Stimulated activated CD8-positive, alpha-beta memory T cell treated with anti-CD3 and anti-CD28 coated beads, Interleukin-12 subunit alpha, Interleukin-12 subunit beta, amount 100 ng/mL, for 1 hour (primary cell): ENCODE measurements around the gene QTRT2.

Experiments
- DNase-seq: peaks from one replicate; pipeline ENCODE4 v3.0.0-alpha.2; 2020; ENCODE audit warnings: low read depth

QTRT2 gene

GRCh38 chr3:114078126-114078525 is 21.6 kb downstream of the QTRT2 start:
- DNase-seq = no peak

GRCh38 chr3:114079761-114080160 is 23.2 kb downstream of the QTRT2 start:
- DNase-seq = no peak

GRCh38 chr3:114080201-114080600 is 23.7 kb downstream of the QTRT2 start:
- DNase-seq = no peak

- no peak for DNase-seq
These were observed 24.5 kb downstream of the QTRT2 start for GRCh38 chr3:114081037-114081436.

GRCh38 chr3:114083112-114083511 is 26.6 kb downstream of the QTRT2 start:
- DNase-seq = no peak

- DNase-seq = no peak
These were observed 29.8 kb downstream of the QTRT2 start for GRCh38 chr3:114086356-114086755.

- no peak for DNase-seq
These were observed 33.1 kb downstream of the QTRT2 start for GRCh38 chr3:114089675-114090074.

GRCh38 chr3:114092151-114093015 is 35.8 kb downstream of the QTRT2 start:
- no peak for DNase-seq

GRCh38 chr3:114093016-114093380 is 36.5 kb downstream of the QTRT2 start:
- no peak for DNase-seq

GRCh38 chr3:114093596-114093995 is 37.1 kb downstream of the QTRT2 start:
- no peak for DNase-seq

- no peak for DNase-seq
These were observed 39.3 kb downstream of the QTRT2 start for GRCh38 chr3:114095796-114096195.

- no peak for DNase-seq
These were observed 44.6 kb downstream of the QTRT2 start for GRCh38 chr3:114101101-114101500.

GRCh38 chr3:114103181-114103580 is 46.6 kb downstream of the QTRT2 start:
- no peak for DNase-seq

GRCh38 chr3:114103858-114104257 is 47.3 kb downstream of the QTRT2 start:
- no peak for DNase-seq

- DNase-seq = no peak
These were observed 47.9 kb downstream of the QTRT2 start for GRCh38 chr3:114104414-114104813.

- DNase-seq = no peak
These were observed 51.6 kb downstream of the QTRT2 start for GRCh38 chr3:114108137-114108536.

GRCh38 chr3:114110439-114110838 is 53.9 kb downstream of the QTRT2 start:
- DNase-seq = no peak

GRCh38 chr3:114111060-114111770 is 54.7 kb downstream of the QTRT2 start:
- DNase-seq = no peak

GRCh38 chr3:114112696-114113095 is 56.2 kb downstream of the QTRT2 start:
- DNase-seq = no peak

GRCh38 chr3:114114719-114115118 is 58.2 kb downstream of the QTRT2 start:
- no peak for DNase-seq

GRCh38 chr3:114115143-114115542 is 58.6 kb downstream of the QTRT2 start:
- no peak for DNase-seq

- no peak for DNase-seq
These were observed 63.2 kb downstream of the QTRT2 start for GRCh38 chr3:114119776-114120175.

GRCh38 chr3:114120211-114120610 is 63.7 kb downstream of the QTRT2 start:
- no peak for DNase-seq
